GM19239 (cell line): ENCODE data around the gene MEGF6.

ENCODE experiments used
- DNase-seq: peaks from one replicate; pipeline ENCODE4 v3.0.0; 2011; ENCODE audit warnings: low spot score; ENCODE audit not compliant: insufficient read length
- FAIRE-seq: peaks from 2 replicates; lab custom pipeline; 2011; peaks lifted over from hg19 to GRCh38; lab: Jason Lieb, UNC

MEGF6 gene

DNA sequence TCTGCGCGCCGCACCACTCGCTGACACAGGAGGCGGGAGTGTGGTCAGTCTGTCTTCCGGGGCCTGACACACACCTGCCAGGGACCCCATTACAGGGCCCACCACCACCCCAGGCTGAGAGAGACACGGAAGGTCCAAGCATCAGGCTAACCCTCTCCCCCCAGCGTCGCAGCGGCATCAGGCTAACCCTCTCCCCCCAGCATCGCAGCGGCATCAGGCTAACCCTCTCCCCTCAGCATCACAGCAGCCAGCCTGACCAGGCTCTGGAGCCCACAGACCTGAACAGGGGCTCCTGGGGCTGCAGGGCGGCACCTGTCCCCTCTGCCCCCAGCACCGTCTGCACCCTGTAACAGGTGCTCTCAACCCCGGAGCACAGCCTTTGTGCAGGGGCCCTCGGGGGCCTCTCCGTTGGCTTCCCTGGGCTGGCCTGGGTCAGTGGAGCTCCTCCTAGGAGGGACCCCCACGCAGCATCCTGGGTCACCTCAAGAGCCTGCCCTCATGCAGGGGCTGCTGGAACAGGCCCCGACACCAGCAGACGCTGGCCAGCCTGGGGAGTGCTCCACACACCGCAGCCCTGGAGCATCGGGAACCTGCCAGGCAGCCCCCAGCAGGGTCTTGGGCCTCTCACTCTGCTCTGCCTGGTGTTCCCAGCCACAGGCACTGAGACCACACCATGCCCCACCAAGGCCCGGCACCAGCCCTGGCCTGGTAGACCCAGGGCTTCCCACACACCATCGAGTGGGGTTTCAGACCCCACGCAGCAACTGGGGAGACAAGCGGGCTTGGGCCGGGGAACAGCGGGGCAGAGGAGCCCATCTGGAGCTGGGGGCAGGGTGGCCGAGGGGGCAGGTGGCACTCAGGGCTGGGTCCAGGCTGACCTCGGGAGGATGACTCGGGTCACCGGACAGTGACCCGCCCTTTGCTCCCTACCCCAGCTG is 67.0 kb downstream of the MEGF6 start:
- FAIRE-seq (no peak), DNase-seq (no peak)

DNA sequence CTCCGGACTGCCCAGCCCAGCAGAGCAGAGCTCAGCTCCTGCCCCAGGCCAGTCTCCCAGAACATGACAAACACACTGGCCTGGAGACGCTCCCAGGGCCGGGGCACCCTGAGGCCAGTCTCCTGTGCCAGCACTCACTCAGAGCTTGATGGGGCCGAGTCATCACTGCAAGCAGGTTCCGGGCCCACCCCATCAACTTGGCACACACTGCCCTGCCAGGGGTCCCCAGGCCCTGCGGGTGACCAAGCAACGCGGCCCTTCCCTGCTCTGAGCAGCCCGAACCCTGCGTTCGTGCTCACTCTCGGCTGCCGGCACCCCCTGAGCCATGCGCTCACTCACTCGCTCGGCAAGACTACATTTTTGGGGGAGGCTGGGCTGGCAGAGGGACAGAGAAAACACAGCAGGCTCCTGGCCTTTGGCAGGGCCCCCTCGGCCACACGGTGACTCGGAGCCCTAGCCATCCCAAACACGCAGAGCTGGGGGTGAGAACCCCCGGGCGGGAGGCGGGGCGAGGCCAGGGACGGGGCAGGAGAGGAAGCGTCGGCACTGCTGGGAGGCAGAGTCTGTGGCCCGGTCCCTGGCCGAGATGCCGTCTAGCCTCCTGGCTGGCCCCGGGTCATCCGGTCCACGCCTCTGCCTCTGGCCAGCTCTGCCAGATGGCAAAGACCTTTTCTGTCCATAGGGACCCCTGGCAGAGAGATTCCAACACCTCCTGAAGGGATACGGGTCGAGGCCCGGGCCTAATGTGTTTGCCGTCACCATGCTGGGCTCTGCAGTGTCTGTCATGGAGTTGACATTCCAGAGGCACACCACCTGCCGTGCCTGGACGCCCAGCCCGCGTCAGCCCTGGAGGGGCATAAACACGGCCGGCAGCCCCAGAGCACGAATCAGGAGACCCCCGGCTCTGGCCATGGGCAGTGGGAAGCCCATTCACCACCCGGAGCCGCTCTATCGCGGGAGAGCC is 68.0 kb downstream of the MEGF6 start:
- DNase-seq (no peak), FAIRE-seq (no peak)

DNA sequence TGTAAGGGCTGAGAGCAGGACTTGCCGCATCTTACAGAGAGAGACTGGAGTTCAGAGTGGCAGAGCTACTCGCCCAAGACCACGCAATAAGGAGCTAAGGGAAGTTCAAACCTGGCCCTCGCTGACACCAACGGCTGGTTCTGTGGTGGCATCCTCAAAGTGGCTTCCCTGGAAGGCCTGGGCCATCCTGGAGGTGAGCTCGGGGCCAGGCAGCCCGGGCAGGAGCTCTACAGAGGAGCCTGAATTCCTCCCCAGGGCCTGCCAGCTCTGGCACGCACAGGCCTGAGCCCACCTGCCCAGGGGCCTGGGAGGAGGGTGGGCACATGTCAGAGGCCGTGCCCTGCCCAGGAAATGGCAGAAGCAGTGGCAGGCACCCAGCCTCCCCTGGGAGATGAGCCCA is 68.6 kb downstream of the MEGF6 start:
- no peak for FAIRE-seq
- DNase-seq, result no peak

DNA sequence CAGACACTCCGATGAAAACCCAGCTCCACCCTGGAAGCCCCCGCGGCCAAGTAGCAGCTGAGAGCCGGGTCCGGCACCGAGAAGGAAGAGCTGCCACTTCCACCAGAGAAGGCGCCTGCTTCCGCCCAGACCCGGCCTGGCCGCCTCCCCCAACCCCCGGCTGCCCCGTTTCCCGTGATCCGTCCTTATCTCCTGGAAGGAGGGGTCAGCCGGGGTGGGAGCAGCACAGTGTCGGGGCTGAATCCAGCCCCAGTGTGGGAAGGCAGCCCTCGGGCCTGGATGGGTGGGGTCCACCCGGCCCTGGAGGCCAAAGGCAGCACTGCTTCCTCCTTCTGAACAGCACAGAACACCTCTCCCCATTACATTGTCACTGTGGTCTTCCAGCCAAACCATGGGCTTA is 69.4 kb downstream of the MEGF6 start:
- DNase-seq (no peak), FAIRE-seq (no peak)

DNA sequence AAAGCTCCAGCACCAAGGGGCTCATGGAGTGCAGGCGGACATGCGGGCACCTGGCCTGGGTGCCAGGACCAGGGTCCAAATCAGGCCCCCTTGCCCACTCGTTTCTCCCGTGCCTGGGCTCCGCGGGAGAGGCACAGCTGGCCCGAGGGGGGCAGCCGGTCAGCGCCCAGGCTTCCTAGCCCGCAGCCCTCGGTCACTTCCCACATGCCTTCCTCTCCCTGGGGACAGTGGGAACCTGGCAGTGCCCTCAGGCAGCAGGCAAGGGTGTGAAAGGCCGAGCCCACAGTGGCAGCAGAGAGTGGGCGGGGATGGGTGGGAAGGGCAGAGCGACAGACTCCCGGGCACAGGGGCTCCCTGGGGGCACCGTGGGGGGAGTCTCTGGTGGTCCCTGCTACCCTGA is 69.8 kb downstream of the MEGF6 start:
- FAIRE-seq (no peak), DNase-seq (no peak)

DNA sequence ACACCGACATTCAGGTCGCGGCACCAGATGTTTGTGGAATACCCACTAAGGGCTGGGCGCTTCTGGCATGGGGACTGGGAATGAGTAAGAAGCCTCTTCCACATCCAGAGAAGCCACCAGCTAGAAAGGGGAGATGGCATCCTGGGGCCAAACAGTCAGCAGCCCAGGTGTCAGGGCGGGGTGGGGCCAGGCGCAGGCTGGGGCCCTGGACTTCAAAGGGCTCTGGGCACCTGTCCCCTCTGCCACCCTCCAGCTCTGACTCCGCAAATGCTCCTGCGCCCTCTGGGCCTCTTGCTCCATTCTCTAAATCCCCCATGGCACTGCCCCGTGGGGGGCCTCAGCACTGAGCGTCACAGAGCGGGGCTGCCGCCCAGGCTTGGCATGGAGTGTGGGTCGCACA is 70.4 kb downstream of the MEGF6 start:
- FAIRE-seq (no peak), DNase-seq (no peak)

DNA sequence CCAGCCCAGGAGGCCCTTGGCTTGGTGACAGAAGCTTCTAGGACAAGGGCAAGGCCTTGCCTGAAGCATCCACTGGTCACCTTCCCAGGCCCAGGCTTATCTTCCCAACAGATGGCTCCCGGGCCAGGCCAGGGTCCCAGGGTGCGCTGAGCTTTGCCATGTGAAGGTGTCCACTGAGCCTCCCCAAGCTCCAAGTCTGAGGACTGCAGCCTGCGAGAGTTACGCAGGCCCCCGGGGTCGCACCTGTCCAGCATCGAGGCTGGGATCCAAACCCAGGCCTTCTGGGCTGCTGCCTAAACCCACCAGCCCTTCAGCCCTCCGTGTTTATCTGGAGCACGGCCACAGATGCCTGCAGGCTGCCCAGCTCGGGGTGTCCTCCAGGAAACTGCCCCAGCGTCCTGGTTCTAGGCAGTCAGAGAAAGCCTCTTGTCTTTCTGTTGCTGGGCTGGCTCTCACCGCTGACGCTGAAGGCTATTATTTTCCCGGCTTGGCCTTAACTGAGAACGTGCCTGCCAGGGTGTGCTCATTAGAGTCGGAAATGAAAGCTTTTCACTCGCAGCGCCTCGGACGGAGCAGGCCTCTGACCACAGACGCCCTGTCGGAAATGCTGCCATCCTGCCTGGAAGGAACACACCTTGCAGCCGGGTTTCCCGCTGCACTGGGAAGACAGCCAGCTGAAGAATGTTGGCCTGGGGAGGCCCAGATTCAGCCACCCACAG is 71.4 kb downstream of the MEGF6 start:
- no peak for FAIRE-seq
- no peak for DNase-seq

DNA sequence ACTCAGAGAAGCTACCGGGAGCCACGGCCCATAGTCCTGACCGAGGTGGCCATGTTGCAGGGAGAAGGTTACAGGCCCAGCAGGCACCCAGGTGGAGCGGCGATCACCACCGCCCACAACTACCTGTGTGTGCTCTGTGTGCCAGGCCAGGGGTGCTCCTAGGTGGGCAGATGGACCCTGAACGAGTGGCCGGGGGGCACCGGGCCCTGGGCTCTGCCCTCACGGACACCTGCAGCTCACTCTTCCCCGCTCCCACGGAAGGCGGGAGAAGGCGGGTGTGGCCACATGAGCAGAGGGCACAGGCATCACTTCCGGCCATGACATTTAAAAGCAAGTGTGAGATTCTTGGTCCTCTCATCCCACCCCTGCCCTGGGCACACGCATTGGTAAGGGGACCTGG is 73.9 kb downstream of the MEGF6 start:
- no peak for DNase-seq
- FAIRE-seq, result no peak

DNA sequence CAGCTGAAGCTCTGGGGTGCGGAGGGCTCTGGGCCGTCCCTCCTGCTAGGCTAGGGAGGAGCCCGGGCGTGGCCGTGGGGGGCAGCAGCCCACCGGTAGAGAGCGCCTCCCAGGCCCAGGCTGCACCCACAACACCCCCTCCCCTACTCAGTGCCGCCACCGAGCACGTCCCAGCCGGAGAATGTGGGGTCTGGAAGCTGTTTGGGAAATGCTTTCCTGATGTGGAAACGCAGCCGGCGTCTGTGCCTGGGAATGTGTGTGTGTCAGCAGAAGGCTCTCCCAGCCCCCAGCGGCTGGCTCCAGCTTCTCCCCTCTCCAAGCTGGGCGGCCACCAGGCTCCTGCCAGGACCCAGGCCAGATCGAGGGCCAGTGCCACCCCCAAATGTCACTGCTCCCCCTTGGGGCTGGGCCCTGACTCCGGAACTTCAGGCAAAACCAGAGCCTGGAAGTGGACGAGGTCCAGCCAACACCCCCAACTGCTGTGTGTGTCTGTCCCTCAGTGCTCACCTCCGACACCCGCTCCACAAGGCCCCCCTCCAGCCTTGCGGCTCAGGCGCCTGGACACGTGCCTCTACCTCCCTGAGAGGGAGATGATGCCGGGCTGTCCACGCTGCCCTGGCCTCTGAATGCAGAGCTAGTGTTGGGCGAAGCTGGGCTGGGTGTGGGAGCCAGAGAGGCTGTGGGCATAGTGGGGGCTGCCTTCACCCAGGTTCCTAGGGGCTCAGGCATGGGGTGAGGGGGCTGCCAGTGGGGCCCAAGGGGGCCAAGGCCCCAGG is 74.7 kb downstream of the MEGF6 start:
- DNase-seq (no peak), FAIRE-seq (no peak)

DNA sequence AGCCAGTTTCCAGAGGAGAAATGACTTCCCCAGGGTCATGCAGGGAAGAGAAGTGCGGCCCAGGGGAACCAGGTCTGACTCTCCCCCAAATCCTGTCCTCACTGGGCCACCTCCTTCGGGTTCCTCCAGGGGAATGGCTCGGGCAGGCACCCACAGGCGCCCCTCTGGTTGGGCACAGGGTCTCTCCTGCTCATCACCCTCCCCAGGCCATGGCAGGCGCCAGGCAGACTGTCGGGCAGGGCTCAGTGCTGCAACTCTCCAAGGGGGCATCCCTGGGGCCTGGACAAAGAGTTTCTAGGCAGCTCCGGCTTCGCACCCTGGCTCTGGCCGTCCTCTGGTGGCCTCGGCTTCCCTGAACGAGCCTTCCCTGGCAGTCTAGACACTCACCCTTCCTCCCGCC is 75.6 kb downstream of the MEGF6 start:
- no peak for FAIRE-seq

DNA sequence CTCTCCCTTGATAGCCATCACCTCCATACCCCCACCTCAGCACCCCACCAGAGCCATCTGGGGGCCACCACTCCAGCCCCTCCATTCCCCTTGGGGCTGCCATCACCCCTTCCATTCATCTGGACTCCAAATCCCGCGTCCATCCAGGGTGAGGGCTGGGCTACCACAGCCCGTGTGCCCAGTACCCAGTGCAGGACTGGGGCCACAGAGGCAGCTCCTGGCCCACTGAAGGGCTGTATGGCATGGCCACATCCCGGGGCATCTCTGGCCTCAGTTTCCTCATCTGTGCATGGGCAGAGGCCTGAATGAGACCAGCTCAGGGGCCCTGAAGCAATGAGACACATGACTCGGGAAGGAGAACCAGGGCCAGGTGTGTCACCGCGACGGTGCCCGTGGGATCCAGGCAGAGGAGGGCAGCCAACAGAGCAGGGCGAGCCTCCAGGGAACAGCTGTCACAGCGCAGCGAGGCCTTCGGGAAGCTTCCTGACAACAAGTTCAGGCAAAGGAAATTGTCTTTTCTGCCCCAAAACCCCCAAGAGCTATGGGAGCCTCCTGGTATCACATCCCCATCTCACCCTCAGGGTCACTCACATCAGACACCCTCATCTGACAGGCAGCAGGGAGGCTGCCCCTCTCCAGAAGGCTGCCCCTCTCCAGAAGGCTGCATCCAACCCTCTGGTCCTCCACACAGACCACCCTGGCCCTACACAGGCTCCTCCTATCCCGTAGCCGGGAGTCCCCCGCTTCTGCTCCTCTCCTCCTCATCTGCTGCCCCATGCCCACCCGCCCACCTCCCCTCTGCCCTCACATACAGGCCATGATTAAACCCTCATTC is 76.3 kb downstream of the MEGF6 start:
- no peak for DNase-seq
- FAIRE-seq, result no peak

More for the DNA sequence above, 75.6 kb downstream of the MEGF6 start:
- no peak for DNase-seq

DNA sequence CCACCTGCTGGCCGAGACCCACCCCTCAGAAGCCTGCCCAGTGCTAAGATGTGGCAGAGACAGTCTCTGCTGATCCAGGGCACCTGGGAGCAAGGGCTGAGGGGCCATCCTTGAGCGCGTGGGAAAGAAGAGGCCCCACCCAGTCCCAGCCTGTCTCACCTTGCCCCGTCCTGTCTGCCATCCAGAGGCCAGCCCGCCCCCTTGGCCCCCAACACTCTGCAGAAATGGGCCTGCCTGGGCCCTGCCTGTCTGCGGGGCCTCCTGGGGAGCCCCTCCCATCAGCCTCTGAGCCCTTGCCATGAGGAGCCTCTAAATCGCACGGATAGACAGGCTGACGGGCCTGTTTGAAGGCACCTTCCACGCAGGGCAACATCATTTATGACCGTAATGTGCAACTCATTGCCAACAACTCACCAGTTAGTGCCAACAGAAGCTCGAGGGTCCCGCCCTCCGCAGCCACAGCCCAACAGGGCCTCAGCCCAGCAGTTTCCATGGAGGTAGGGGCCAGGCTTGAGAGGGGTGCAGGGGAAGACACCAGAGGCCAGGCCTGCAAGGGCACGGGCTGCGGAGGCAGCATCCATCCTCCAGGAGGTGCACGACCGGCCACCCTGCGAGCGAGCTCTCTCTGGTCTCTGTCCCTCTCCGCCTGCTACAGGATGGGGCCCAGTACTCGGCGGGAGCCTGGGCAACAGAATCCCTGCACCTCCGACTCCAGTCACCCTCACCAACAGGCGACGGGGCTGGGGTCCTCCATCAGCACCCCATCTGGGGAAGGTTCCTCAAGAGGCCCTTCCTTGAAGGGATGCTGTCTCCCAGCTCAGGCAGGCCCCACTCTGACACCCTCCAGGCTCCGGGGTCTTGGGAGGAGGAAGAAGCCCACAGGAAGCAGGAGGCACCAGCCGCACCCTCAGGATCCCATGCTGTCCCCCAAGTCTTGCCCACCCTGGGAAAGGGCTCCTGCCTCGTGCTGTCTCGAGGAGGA is 78.0 kb downstream of the MEGF6 start:
- DNase-seq, result no peak
- no peak for FAIRE-seq

DNA sequence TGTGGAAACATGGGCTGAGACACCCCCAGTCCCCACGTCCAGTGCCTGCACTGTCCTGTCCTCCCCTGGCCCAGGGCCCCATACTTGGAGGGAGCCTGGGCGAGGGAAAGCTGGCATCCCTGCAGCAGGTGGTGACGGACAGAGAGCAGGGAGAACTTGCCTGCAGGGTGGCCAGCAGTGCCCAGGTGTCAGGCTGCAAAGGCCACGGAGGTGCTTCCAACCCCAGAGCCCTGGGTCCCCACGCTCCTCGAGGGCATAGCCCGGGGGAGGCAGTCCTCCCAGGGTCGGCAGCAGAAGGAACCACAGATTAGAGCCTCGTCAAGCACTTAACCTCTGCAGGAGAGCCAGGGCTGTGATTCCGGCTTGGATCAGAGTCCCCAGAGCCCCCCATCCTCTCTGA is 79.4 kb downstream of the MEGF6 start:
- no peak for DNase-seq
- no peak for FAIRE-seq

DNA sequence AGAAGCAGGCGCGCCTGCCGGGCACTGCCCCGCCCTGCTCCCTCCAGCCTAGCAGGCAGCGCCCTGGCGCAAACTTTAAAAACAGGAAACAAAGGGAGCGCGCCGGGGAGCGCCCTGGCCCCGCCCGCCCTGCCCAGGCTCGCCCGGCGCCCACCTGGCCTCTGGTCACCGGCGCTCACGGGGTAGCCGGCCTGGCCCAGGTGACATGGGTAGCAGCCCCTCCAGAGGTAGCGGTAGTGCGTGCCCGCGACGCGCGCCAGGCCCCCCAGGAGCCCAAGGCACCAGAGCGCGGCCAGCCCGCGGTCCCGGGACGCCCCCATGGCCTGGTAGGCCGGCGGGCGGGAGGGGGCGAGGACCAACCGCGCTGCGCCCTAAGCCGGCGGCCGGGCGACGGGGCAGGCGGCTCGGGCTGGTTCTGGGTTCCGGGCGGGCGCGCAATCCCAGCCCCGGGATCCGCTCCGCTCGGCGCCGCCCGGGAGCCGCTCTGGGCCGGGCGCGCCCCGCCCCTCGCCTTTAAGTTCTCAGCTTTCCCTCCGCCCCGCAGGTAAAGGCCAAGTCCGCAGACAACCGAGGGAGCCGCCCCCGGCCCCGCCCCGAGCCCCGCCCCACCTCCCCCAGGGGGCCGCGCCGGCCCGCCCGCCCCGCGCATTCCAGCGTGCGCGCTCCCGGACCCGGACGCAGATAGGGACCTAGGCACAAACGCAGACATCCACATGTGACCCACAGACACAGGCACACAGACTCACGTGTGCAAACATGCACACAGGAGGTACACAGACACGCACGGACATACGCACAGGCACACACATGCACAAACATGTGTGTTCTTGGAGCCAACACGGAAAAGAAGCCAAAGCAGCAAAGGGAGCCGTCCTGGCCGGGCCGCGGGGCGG is 80.1 kb downstream of the MEGF6 start:
- DNase-seq, result no peak
- no peak for FAIRE-seq

DNA sequence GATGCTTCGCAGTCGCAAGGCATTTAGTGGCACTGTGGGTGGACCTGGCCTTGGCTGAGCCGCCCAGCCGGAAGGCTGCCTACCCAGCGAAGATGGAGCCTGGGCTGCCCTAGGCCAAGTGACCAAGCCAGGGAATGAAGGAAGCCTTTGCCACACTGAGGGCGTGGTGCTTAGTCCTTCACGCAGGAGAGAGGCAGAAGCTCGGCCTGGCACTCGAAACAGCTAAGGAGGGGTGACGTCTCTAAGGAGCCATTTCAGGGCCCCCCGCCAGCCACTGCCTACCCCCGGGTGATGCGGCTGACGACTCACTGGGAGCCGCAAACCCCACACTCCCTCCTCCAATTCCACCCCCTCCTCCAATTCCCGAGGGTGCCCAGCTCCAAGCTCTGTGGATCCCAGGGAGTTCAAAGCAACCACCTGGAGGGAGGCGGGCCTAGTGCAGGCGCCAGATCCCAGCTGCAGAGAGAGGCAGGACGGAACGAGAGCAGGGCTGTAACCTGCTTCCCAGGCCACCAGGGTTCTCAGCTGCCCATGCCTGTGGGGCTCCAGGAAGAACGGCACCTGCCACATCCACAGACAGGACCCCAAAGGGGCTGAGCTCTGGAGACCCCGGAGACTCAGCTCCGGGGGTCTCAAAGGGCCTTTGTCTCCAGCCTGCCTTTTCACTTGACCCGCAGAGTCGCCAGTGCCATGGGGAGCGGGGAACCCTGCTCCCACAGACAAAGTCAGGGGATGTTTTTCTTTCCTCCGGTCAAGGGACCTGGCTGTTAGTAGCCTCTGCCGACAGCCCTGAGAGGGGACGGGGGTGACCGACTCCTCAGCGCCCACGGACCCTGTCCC is 81.0 kb downstream of the MEGF6 start:
- FAIRE-seq, result no peak

More for the DNA sequence above, 81.0 kb downstream of the MEGF6 start:
- DNase-seq, result no peak
